EH (cell line): ENCODE results near the gene GK2.

Experiments
- DNase-seq: peaks from one replicate; pipeline ENCODE4 v3.0.0-alpha.2; 2015; ENCODE audit warnings: low read depth

The GK2 gene

GRCh38 chr4:79385641-79386040 is 22.4 kb downstream of the GK2 start:
- no peak for DNase-seq

DNA sequence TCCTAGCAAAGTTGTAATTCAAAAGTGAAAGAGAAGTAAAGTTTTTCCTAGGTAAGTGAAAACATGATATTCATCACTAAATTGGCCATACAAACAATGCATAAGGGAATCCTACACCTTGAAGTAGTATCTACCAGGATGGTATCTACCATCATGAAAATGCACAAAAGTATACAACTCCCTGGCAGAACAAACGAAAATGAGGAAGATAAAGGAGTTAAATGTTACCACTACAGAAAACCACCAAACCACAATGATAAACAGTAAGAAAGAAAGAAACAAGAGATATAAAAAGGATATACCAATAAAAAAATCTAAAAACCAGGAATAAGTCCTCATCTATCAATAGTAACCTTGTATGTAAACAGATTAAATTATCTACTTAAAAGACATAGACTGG is 26.9 kb downstream of the GK2 start:
- no peak for DNase-seq

DNA sequence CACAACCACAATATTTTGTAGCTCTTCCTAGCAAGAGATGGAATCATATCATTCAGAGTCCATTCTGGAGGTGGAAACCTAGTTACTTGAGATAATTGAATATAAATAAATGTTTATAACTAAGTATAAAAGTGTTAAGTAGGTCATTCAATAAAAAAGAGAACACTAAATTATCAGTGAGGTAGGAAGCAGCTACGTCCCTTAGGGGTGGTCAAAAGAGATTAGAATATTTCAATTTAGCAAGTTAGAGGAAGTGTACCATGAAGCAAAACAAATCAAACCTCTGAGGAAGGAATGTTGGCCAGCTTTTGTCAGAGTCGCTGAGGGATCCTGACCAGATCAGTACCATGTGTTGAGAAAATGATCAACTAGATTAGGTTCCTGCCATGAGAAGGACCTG is 38.0 kb downstream of the GK2 start:
- DNase-seq: no peak

- DNase-seq: no peak
Measured at GRCh38 chr4:79367096-79367495, 40.9 kb downstream of the GK2 start.

- no peak for DNase-seq
Measured at GRCh38 chr4:79366422-79366821, 41.6 kb downstream of the GK2 start.

GRCh38 chr4:79364061-79364460 is 44.0 kb downstream of the GK2 start:
- no peak for DNase-seq

- DNase-seq: no peak
Measured at GRCh38 chr4:79362626-79363025, 45.4 kb downstream of the GK2 start.

- no peak for DNase-seq
Measured at GRCh38 chr4:79360006-79360405, 48.0 kb downstream of the GK2 start.

DNA sequence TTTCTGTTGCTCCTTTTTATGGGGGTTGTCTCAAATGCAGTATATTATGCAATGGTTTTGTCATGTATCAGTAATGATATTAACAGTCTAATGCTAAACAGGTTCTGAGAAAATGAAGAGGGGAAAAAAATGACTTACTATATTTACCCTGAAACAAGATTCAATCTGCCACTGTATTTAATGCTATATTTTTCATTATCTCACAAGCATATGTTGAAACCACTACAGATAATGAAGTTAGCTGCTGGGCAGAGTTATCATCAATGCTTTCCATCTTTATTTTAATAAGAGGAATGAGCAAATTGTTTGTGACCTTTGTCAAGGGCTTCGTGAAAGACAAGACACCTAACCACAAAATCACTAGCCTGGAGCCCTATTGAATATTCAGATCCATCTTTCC is 49.6 kb downstream of the GK2 start:
- DNase-seq: no peak

DNA sequence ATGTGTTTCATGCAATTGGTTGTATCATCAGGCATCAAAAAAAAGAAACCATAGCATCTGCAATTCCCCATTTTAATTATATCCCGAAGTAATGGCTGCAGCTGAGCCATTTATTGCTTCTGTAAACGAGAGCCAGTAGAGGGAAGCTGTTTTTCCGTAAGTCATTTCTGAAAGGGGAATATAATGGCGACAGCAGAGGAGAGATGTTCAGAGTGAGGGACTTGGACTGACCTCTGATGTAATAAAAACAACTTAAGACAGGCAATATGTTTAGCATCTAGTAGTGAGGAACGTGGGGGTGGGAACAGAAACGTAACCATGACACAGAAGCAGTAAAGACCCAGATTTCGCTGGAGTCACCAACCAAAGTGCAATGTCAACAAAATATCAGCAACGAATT is 50.7 kb downstream of the GK2 start:
- no peak for DNase-seq
